NCI-H524 (cell line): ENCODE results near the gene SCMH1.
A peak's percentile ranks its signal among the peaks of the same experiment; 100 is the strongest.
"Not testable (repeated sequence)": the region's sequence is repeated elsewhere in the genome, so short reads cannot be mapped to it uniquely, and the experiment has no call there.

Source experiments
- DNase-seq, 2 experiments: peaks; one replicate each; lab custom pipeline; 2025; lab: John Stamatoyannopoulos, UW

SCMH1 gene

DNA sequence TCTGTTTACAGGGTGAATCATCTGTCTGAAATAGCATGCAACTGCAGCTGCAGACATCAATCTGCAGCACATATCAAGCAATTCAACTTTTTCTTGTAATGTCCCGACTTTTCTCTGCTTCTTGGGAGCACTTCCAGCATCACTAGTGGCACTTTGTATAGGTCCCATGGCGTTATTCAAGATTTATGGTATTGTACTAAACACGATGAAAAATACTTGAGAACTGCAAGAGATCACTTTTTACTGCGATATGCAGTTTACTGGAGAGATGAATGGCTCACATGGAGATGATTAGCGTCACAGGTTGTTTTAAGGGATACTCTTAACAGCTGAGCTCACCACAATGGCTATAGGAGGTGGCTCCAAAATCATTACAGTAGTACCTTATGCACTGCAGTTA lies 7.2 kb upstream of the SCMH1 start:
- DNase-seq: no peak

DNA sequence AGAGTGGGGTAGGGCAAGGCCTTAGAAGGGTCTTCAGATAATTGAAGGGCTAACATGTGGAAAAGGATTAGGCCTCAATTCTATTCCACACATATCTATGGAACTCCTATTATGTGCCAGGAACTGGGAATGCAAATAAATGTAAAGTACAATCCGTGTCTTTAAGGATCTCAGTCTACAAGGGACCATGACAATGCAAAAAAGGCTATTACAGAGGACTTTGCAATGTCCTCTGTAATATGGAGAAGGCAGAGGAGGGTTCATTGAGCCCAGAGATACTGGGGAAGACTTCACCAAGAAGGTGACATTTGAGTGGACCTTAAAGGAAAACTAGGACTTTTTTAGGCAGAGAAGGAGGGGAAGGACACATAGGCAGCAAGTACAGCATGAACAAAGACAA lies 4.5 kb upstream of the SCMH1 start:
- no peak for DNase-seq

DNA sequence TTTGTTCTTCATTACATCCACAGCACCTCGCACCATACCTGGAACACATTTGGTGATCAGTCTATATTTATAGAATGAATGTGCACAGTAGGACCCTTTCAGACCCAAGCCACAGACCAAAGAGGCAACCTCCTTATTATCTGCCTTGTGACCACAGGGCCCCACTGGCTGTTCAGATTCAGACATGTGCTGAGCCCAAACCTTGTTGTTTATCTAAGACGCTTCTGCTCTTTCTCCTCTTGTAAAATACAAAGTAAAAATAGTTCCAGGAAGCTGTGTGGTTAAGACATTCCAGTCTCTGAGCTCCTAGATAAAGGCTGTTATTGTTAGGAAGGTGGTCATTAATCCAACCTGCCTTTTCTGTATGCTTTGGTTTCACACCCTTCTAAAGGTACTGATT lies 3.6 kb upstream of the SCMH1 start:
- no peak for DNase-seq

DNA sequence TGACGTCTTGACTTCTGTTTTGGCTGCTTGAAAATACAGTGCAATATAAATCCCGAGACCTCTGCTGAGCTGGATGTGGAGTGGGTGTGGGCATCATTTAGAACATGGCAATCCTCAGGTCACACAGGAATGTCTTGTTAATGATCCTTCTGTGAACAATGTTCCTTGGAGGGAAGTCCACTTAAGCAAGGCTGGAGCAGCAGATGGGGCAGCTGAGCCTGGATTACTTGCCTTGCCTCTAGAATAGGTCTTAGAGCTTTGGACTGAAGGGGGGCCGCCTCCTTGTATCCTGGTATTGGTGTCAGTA lies 926 bp upstream of the SCMH1 start:
- peak; percentile 83 to 89 for DNase-seq

DNA sequence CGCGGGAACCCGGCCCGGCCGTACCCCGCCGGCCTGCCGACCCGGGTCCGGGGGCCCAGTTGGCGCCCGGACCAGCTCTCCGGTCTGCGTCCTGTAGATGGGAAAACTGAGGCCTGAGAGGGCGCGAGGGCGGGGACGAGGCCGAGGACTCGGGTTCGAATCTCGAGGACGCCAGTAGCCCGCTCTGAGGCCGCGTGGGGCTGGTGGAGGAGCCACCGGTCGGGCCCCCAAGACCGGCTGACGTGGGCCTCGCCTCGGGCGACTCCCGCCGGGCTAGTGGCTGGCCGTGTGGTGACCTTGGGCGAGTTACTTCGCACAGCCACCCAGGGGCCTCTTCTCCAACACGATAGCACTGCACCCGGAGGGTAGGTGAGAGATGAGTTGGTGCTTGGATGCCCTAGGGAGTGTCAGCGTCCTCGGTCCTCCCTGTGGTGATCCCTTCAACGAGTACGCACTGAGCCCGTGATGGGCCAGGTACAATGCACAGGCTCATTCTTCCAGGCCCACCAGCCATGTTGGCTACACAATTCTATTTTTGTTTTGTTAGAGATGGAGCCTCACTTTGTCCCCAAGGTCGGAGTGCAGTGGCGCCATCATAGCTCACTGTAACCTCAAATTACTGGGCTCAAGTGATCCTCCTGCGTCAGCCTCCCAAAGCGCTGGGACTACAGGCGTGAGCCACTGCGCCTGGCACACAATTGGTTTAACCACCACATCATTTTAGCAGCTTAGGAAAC lies 404 bp upstream of the SCMH1 start:
- DNase-seq: peak in 1 of 2 experiments; percentile 36

DNA sequence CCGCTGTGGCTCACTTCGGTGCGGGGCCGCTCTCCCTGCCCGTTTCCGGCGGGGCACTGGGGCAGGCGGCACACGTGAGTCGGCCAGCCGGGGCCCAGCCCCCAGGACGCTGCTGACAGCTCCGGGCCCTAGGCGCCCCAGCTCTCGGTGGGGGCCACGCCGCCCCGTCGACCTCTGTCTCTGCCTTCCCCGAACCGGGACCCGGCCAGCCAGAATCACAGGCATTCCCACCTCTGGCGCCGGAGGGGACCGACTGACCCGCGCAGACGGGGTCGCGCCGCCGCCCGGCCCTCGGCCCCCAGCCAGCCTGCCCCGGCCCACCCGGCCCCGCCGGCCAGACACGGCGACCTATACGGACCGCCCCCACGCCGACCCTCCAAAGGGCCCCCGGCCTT lies 755 bp downstream of the SCMH1 start:
- DNase-seq: peak; percentile 22 to 44

DNA sequence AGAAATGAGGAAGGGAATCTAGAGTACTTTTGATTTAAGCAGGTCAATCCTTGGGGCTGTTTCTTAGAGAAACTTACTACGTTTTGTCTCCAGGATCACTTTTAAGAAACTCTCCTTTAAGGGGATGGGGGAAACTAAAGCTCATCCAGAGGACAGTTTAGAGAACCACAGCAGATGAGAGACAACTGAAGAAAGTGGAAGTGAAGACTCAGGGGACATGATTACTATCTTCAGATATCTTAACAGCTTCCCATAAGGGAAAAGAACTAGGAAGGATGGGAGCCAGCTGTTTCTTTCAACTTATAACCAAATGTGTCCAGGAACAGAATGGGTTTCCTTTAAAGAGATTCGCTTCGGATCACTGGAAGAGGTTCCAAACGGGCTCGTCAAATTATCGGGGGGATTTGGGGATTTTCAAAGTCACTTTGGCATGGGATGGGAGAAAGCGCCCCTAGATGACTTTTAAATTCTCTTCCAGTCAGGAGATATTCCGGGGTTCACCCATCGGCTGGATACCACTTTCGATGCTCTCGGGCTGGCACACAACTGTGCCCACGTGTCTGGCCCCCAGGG lies 1.2 kb downstream of the SCMH1 start:
- peak in 1 of 2 experiments; percentile 44 for DNase-seq

DNA sequence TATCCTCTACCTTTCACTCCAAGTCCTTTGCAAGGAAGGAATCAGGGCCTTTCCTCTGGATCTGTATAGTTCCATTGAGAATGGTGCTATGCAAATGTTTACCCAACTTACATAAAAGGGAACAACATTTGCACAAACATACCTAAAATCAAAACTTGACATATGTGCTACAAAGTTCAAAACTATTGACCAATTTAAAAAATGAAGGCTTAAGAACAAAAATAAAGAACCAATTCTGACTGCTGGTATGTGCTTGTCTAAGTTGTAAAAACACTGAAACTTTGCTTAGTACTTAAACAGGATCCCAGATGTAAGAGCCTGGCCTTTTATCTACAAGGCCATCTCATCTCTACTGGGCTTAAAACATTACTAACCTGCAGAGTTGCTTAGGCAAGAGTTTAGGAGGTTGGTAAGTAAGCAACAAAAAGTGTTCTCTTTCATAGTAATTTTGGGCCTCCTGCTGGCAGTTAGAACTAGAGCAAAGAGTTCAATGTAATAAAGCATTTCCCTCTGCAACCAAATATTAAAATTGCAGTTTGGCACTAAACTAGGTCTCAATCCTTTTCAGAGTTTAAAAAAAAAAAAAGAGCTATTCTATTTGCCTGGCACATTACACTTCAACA lies 2.0 kb downstream of the SCMH1 start:
- no peak for DNase-seq

DNA sequence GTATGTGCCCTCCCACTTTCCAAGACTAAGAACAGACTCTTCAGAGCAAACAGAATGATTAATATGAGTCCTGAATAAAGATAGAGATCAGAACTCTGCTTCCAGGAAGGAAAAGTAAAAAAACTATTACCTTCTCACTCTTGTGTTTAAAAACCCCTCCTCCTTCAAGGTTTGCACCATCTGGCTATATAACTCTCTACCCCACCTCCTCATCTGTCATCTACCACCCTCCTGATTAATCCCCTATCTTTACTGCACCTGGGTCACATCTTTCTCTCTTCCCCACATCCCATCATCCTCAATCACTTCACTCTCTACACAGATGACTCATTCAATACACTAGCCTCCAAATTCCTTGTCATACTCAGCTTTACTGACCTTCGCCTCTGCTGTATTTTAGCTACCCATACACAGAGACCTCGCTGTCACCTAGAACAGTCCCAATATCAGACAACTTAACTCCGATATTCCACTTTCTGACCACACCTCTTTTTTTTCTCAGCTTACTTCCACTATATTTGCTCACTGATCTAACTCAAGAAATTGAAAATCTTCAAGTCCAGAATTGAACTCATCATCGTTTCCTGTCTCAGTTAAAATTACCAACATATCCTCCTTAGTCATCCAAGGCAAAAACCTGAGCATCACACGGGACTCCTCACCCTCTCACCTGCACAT lies 3.7 kb downstream of the SCMH1 start:
- DNase-seq: peak; percentile 74 to 90

DNA sequence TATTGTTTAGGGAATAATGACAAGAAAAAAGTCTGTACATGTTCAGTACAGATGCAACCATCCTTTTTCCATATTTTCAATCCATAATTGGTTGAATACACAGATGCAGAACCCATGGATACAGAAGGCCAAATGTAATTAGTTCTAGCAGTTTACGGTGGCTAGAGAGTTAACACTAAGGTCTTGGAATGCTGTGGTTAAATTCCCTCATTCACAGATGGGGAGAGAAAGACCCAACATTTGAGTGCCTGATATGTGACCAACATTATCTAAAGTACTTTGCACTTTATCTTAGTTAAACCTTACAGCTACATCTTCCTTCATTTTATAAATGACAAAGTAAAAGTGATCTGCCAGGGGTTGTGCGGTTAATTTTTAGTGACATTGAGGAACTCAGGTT lies 5.3 kb downstream of the SCMH1 start:
- DNase-seq: no peak

DNA sequence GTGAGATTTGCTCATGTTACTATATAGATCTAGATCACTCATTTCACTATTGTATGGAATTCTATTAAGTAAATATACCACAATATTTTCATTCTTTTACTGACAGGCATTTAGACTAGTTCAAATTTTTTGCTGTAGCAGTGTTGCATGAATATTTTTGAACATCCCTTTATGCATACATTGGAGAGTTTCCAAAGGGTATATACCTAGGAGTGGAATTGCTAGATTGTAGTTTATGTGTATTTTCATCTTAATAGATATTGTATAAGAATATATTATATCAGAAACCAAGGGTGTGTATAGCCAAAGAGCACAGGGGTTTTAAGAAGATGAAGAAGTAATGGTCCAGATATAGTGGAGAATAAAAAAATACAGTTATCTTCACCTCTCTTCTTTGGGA lies 6.2 kb downstream of the SCMH1 start:
- DNase-seq: no peak

DNA sequence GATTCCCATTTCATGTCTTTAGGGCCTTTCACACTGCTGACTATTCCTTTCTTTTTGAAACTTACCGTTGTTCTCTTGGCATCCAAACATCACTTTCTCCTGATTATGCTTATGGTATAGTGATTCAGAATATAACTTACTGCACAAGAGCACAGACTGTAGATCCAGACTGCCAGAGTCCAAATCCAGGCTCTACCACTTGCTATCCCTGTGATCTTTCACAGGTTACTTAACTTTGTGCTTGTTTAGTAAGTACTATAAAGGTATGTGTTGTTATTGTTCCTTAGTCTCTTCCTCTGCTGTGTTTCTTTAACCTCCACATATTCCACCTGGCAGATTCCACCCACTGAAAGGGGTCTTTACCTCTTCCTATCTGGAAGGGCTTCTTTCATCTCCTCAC lies 8.4 kb downstream of the SCMH1 start:
- DNase-seq: no peak

DNA sequence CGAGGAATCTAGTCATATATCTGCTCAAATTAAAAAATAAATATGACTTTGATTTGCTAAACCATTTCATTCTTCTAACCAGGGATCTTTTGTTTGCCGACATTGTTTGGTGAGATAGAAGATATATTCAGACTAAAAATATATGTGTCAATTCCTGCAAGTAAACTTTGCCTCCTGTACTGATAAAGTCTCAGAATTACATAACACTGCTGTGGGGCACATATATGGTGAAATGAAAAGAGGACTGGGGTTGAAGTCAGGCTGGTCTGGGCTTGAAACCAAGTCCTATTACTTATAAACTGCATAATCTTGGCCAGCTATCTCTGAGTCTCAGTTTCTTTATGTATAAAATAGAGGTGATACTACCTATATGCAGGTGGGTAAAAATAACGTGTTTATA lies 9.8 kb downstream of the SCMH1 start:
- DNase-seq: no peak

DNA sequence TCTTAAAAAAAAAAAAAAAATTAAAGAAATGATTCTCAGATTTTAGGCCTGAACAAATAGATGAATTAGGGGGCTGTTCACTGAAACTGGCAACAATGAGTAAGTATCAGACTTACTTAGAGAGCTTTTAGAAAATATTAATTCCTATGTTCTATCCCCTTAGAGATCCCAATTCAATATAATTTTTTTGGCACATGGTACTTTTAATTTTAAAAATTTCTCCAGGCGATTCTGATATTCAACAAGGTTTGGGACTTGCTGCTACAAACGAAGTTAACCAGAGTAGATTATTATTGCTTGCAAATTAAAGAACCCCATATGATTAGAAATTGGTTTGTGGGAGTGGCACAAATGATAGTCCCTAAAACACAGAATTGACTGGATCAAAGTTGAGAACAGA lies 11.4 kb downstream of the SCMH1 start:
- DNase-seq: no peak

DNA sequence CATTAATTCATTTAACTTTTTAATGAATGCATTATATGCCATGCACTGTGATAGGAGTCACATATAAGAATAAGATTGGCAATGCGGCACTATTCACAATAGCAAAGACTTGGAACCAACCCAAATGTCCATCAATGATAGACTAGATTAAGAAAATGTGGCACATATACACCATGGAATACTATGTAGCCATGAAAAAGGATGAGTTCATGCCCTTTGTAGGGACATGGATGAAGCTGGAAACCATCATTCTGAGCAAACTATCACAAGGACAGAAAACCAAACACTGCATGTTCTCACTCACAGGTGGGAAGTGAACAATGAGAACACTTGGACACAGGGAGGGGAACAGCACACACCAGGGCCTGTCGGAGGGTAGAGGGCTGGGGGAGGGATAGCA lies 12.9 kb downstream of the SCMH1 start:
- not testable (repeated sequence) for DNase-seq

DNA sequence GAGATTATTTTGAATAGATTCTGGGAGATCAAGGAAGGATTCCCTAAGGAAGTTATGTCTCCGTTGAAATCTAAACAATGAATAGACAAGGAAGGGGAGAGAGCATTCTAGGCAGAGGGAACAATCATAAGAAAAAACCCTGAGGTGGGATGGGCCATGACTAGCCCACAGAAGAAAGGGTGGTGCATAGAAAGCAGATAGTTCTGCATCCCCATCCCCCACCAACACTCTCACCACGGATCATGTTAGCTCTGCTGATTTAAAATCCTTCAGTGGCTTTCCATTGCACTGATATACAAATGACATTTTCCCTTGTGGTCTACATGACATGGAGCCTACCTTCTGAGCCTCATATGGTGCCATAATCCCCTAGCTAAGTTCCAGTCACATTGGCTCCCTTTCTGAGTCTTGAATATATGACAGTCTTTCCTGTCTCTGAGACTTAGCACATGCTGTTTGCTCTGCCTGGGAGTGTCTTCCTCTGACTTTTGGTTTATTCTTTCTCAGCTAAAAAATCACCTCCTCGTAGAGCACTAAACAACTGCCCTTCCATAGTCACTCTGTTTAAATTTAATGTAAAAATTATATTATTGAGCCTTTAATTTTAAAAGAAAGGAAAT lies 15.2 kb downstream of the SCMH1 start:
- DNase-seq: no peak

DNA sequence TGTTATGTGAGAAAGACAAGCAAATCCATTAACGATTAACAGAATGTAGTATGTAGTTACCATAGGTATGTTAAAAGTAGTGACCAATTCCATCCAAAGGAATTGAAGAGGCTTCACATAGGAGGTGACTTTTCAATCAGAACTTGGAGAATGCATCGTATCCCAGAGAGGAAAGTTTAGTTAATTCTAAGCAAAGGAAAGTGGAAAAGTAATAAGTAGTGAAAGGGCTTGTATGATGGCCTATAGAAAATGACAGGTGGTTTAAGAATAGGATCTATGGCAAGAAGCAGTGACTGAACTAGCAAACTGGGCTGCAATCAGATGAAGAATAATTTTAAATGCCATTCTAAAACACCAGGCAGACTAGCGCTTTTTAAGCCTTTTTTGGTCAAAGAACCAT lies 16.6 kb downstream of the SCMH1 start:
- no peak for DNase-seq

DNA sequence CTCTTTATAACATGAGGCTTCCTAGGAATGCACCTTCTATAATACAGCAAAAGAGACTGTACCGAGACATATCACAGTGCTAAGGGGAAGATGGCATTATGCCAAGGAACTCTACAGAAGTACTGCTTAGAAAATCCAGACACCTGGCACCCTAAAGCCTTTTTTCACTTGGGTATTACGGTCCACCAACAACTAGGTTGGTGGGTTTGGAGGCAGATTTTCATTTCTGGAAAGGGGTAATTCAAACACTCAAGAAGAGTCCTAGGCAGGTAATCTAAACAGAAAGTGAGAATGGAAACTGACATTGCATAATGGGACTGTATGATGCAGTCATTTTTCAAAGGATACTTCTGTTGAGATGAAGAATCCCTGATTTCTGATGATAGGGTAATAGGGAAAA lies 19.6 kb downstream of the SCMH1 start:
- peak; percentile 69 to 92 for DNase-seq

DNA sequence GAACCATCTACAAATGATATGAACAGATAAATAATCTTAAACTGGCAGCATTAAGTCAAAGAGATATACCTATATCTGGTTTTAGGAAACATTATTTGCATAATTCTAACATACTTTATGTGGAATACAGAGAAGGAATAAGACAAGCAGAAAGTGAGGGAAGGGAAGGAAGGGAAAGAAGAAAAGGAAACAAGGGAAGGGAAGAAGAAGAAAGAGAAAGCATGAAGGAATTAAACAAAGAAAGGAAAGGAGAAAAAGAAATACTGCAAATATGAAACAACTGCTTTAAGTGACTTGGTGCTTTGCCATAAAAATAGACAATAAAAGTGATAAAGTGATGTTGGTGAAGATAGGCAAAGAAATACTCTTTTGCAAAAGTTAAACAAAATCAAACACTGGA lies 20.1 kb downstream of the SCMH1 start:
- DNase-seq: no peak

DNA sequence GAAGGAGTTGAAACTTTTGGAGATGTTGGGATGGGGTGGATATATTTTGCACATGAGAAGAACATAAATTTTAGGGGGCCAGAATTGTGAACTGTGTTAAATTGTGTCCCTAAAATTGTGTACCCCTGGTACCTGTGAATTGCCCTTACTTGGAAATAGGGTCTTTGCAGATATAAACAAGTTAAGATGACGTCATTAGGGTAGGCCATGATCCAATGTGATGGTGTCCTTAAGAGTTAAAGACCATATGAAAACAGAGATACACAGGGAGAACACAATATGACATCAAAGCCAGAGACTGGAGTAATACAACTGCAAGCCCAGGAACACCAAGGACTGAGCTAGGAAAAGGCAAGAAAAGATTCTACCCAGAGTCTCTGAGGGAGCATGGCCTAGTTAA lies 24.0 kb downstream of the SCMH1 start:
- no peak for DNase-seq

DNA sequence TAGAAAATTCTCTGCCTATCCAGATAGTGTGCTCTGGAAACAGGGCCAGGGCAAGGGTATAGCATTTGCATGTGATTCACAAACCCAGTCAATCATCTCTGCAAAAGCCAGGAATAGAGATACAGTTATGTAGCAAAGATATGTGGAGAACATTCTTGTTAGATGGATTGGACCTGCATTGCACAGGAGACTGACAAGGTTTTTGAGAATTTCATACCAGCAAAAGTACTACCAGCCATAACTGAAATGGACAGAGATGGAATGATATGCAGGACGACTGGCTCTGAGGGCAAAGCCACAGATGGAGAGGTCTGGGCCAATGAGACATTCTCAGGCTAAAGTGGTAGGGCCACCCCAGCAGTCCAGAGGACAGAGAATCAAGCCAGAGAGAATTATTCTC lies 24.7 kb downstream of the SCMH1 start:
- no peak for DNase-seq

DNA sequence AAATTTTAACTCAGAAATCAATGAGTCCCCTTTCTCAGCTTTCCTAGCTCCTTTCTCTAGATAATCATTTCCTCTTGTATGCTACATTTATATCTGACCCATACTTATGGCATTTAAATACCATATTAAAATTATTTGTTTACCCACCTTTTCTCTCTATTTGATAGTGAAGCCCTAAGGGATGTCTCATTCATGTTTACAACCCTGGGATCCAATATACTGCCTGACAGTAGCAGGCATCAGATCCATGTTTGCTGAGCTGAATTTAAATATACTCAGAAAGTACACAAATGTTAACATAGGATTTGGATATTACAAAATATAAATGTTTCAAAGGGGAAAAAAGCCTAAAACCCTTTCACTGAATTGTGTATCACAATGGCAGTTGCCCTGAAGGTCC lies 26.5 kb downstream of the SCMH1 start:
- no peak for DNase-seq

DNA sequence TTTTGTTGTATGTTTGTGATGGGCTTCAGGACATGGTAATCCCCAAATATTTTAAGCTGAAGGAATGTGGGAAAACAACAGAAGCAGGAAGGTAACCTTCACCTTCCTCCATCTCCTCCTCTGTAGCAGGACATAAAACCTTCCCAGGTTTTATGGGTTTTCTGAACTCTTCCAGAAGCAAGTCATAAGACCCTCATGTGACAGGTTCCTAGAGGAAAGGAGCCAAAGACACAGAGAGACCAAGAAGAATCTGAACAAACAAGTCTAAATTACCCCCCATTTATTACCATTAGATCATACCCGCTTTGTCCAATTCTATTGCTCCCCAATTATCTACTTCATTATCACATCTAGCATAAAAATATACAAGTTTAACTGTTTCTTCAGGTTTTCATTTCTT lies 28.8 kb downstream of the SCMH1 start:
- DNase-seq: no peak
